Coronary artery (tissue), 2 donors: Measurements from ENCODE around the gene ATP9B.
A peak's percentile ranks its signal among the peaks of the same experiment; 100 is the strongest.

Experiments
- DNase-seq: peaks from one replicate; pipeline ENCODE4 v3.0.0-alpha.2; 2017; ENCODE audit warnings: low spot score
- H3K27ac ChIP-seq, 2 donors: fragments of 200-600 bp; sonication (generic); one replicate each; pipeline ENCODE4 v1.5.1; 2016 to 2019
- H3K4me3 ChIP-seq: fragments of 200-600 bp; sonication (generic); 2 replicates; pipeline ENCODE4 v1.5.1; 2016; ENCODE audit warnings: mild to moderate bottlenecking, moderate library complexity
- TF ChIP-seq, protein P1 (sequence below): fragments of 200-600 bp; sonication (generic); IDR thresholded peaks from one replicate; pipeline ENCODE4 v1.5.1; 2019; ENCODE audit warnings: antibody characterized with exemption

Gene ATP9B

GRCh38 chr18:79383388-79384056 lies 314.3 kb downstream of the ATP9B start:
- H3K27ac ChIP-seq = no peak overlapping the region
- no peak overlapping the region for H3K4me3 ChIP-seq
- TF ChIP-seq, protein P1, sequence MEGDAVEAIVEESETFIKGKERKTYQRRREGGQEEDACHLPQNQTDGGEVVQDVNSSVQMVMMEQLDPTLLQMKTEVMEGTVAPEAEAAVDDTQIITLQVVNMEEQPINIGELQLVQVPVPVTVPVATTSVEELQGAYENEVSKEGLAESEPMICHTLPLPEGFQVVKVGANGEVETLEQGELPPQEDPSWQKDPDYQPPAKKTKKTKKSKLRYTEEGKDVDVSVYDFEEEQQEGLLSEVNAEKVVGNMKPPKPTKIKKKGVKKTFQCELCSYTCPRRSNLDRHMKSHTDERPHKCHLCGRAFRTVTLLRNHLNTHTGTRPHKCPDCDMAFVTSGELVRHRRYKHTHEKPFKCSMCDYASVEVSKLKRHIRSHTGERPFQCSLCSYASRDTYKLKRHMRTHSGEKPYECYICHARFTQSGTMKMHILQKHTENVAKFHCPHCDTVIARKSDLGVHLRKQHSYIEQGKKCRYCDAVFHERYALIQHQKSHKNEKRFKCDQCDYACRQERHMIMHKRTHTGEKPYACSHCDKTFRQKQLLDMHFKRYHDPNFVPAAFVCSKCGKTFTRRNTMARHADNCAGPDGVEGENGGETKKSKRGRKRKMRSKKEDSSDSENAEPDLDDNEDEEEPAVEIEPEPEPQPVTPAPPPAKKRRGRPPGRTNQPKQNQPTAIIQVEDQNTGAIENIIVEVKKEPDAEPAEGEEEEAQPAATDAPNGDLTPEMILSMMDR = no peak
- DNase-seq = peak; percentile 66

GRCh38 chr18:79384151-79384807 lies 315.1 kb downstream of the ATP9B start:
- peak; percentile 50 for DNase-seq
- Histone ChIP-seq H3K27ac (no peak overlapping the region), H3K4me3 (no peak overlapping the region)
- TF ChIP-seq, protein P1 = no peak

DNA sequence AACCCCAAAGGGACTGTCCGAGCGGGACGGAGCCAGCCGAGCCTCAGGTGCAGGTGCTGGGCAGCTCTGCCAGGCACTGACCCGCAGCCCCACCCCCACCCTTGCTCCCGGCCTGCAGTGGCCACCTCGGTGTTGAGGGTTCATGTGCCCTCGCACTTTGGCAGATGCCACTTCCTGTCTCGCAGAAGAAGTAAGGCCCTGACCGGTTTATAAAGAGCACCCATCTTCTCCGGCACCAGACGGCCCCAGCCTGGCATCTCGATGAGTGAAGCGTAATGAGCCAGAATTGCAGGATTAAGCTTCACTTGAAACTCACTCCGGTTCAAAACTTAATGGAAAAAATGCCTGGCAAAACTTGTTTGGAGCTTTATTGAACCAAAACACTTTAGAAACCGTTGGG lies 315.6 kb downstream of the ATP9B start:
- no peak overlapping the region for H3K4me3 ChIP-seq
- TF ChIP-seq, protein P1 = no peak
- DNase-seq = peak; percentile 53
- H3K27ac ChIP-seq = no peak overlapping the region

DNA sequence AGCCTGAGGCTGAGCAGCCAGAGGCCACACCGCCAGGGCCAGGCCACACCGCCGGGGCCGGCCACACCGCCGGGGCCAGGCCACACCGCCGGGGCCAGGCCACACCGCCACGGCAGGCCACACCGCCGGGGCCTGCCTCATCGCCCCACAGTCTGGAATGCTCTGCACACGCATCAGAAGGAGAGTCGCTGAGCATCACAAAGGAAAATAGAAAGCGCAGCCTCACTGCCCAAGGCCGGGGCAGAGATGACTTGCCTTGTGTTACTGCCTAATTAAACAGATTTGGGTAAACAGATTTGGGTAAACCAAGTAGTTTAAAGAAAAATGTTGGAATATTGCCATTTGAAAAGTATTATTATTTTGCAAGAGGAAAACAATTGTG lies 316.1 kb downstream of the ATP9B start:
- TF ChIP-seq, protein P1 = no peak
- Histone ChIP-seq H3K4me3 (no peak overlapping the region), H3K27ac (no peak overlapping the region)
- DNase-seq = no peak

- H3K4me3 ChIP-seq = no peak overlapping the region
- DNase-seq = peak; percentile 71
- H3K27ac ChIP-seq = no peak overlapping the region
- TF ChIP-seq, protein P1 = no peak
Observed at GRCh38 chr18:79385708-79386341, 316.6 kb downstream of the ATP9B start.

GRCh38 chr18:79386547-79386946 lies 317.4 kb downstream of the ATP9B start:
- DNase-seq = peak; percentile 64
- Histone ChIP-seq H3K4me3 (no peak overlapping the region), H3K27ac (no peak overlapping the region)
- TF ChIP-seq, protein P1 = no peak
